ENCODE measurements around the gene GLOD5. TPM values are rescaled to one million over a fixed set of nuclear protein-coding genes. Genes with fewer than 3 reads are reported as not detected.

GLOD5 gene
- not detected in 5 replicates for total RNA-seq (2022; extraction: Qiagen RNA extraction; ENCODE audit: low read depth)

DNA sequence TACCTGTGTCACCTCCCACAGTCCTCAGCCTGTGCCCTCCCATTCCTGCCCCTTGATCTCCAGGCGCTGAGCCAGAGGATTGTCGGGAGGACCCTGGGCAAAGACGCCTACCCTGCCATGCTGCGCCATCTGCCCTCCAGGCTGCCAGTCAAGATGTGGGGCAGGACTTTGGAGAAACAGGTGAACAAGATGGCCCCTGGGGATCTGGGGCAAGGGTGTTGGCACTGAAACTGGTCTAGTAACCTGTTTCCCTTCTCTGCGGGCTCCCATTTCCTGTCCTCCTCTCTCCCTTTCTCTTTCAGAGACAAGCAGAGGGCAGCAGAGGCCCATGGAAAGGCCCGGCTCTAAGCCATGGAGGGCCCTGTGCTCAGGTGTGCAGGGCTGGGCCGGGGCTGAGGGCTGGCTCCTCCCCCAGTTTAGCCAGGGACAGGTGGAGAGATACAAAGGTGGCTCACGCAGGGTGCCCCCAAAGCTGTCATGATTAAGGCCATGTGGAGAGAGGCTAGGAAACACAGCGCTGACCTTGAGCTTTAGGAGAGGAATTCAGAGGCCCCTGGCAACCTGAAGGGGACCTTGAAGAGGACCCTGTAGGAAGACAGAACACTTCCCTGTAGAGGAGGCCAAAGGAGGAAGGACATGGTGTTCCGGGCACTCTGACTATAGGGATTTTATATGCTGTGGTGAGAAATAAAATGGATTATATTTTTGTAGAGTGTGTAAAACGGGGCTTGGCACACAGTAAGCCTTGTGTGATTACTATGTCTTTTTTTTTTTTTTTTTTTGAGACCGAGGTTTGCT lies at the start of gene GLOD5:
TSS of gene GLOD5 (plus strand) at position 74 of the 798 bp plus-strand sequence. CDS start at position 118, 44 bp downstream.

DNA sequence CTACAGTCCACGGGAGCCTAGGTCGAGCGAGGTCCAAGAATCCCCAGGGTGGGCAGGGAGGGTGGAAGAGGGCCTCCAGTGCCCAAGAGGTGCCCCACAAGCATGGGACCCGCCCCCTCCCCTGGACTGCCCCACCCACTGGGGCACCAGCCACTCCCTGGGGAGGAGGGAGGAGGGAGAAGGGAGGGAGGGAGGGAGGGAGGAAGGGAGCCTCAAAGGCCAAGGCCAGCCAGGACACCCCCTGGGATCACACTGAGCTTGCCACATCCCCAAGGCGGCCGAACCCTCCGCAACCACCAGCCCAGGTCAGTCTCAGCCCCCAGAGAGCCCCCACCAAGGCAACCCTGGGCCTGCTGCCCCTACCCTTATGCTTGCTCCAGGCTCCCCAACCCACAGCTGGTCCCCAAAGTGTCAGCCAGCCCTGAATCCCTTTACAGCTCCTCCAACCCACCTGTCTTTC lies 24.8 kb downstream of the GLOD5 start, which contains the start of gene GATA1:
TSS of gene GATA1 (plus strand) at position 250 of the 460 bp plus-strand sequence. CDS start 4,520 bp downstream, outside the sequence.

DNA sequence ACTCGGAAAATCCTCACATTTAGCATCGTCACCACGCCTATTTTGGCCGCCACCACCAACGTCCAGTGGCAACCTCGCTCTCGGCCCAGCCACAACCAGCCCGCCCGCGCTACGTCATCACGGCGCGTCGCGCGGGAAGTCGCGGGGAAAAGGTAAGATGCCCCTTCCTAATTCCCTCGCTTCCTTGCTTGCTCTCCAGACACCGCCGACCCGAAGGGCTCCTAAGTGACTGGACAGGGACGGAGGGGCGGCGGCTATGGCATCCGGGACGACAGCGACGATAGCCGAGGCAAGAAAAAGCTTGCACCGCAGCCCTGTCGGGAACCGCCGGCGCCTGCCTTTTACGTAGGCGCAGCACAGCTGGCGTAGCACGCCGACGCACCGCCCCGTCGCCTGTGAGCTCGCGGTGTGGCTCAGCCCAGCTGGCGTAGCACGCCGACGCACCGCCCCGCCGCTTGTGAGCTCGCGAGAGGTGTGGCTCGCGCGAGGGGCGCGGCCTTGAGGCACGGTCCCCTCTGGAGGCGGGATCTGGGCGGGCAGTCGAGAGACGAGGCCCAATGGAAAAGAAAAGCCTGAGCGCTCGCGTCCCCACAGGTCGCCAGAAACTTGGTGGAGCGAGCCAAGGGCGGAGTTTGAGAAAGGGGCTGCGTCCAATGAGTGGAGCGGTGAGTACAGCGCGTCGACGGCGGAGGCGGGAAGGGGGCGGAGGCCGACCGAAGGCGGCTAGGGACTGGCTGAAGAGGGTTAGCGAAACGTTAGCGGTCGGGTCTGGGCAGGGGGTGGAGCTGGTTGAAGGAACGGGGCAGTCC lies 39.9 kb downstream of the GLOD5 start, which contains the start of gene HDAC6:
TSS of gene HDAC6 (plus strand) at position 788 of the 809 bp plus-strand sequence. CDS start 626 bp downstream, outside the sequence.

Other genes starting within 250 kb of the GLOD5 start
- gene EBP, start 239.9 kb upstream of the GLOD5 start, total RNA-seq (2022; extraction: Qiagen RNA extraction; ENCODE audit: low read depth) = 125 to 160 TPM (median 145 TPM) in 5 replicates
- gene TBC1D25, start 222.0 kb upstream of the GLOD5 start, total RNA-seq (2022; extraction: Qiagen RNA extraction; ENCODE audit: low read depth) = 10.0 to 11.4 TPM (median 11.0 TPM) in 5 replicates
- gene RBM3, start 187.3 kb upstream of the GLOD5 start, total RNA-seq (2022; extraction: Qiagen RNA extraction; ENCODE audit: low read depth) = 331 to 470 TPM (median 392 TPM) in 5 replicates
- gene WDR13, start 164.3 kb upstream of the GLOD5 start, total RNA-seq (2022; extraction: Qiagen RNA extraction; ENCODE audit: low read depth) = 59.3 to 82.9 TPM (median 81.7 TPM) in 5 replicates
- gene WAS, start 77.9 kb upstream of the GLOD5 start, total RNA-seq (2022; extraction: Qiagen RNA extraction; ENCODE audit: low read depth) = 0.15 to 0.34 TPM (median 0.19 TPM) in 5 replicates
- gene SUV39H1, start 65.0 kb upstream of the GLOD5 start, total RNA-seq (2022; extraction: Qiagen RNA extraction; ENCODE audit: low read depth) = 18.8 to 23.2 TPM (median 21.9 TPM) in 5 replicates
- not detected in 5 replicates for gene GATA1, start 24.8 kb downstream of the GLOD5 start, total RNA-seq (2022; extraction: Qiagen RNA extraction; ENCODE audit: low read depth)
- 22.8 to 30.3 TPM (median 29.1 TPM) in 5 replicates for gene HDAC6, start 40.3 kb downstream of the GLOD5 start, total RNA-seq (2022; extraction: Qiagen RNA extraction; ENCODE audit: low read depth)
- gene ERAS, start 64.8 kb downstream of the GLOD5 start, total RNA-seq (2022; extraction: Qiagen RNA extraction; ENCODE audit: low read depth) = 0.20 TPM in 1 of 5 replicates, not detected in the others
- 25.1 to 49.0 TPM (median 43.6 TPM) in 5 replicates for gene PCSK1N, start 73.9 kb downstream of the GLOD5 start, total RNA-seq (2022; extraction: Qiagen RNA extraction; ENCODE audit: low read depth)
- gene TIMM17B, start 136.0 kb downstream of the GLOD5 start, total RNA-seq (2022; extraction: Qiagen RNA extraction; ENCODE audit: low read depth) = 90.7 to 108 TPM (median 98.6 TPM) in 5 replicates
- 88.0 to 104 TPM (median 92.5 TPM) in 5 replicates for gene PQBP1, start 136.2 kb downstream of the GLOD5 start, total RNA-seq (2022; extraction: Qiagen RNA extraction; ENCODE audit: low read depth)
- gene SLC35A2, start 149.9 kb downstream of the GLOD5 start, total RNA-seq (2022; extraction: Qiagen RNA extraction; ENCODE audit: low read depth) = 52.9 to 70.1 TPM (median 68.5 TPM) in 5 replicates
- gene PIM2, start 157.3 kb downstream of the GLOD5 start, total RNA-seq (2022; extraction: Qiagen RNA extraction; ENCODE audit: low read depth) = 8.4 to 10.8 TPM (median 10.3 TPM) in 5 replicates
- gene OTUD5, start 195.9 kb downstream of the GLOD5 start, total RNA-seq (2022; extraction: Qiagen RNA extraction; ENCODE audit: low read depth) = 55.5 to 63.8 TPM (median 61.3 TPM) in 5 replicates
- gene KCND1, start 210.1 kb downstream of the GLOD5 start, total RNA-seq (2022; extraction: Qiagen RNA extraction; ENCODE audit: low read depth) = 0.72 to 1.2 TPM (median 1.1 TPM) in 5 replicates
- 15.9 to 20.9 TPM (median 20.1 TPM) in 5 replicates for gene GRIPAP1, start 240.5 kb downstream of the GLOD5 start, total RNA-seq (2022; extraction: Qiagen RNA extraction; ENCODE audit: low read depth)

Data from A549 treated with GW870086 at 1 μM for 4 hours (cell line).